Measurements from ENCODE around the gene PSKH1.

The PSKH1 gene

DNA sequence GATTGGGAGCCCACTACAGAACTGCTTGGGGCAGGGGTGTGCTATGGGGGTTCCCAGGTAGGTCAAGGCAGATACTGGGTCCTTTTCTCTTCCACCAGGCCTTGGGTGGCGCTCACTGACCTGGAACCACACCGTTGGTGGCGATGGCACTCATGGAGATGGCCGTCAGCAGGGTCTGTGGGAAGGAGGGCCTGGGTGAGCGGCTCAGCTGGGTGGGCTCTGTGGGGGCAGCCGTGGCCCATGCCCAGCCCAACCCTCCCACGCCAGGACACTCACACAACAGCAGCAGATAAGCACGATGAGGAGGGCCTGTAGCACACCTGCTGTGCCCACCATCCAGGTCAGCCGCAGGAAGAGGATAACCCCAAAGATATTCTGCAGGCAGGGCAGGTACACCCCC is 64.6 kb downstream of the PSKH1 start:
- Histone ChIP-seq H3K9me3 (no peaks in the 10 kb centered on the region), H3K4me3 (ENCODE audit: low read depth, low read length) (no peak overlapping the region), H3K36me3 (no peaks in the 10 kb centered on the region), H3K27me3 (no peaks in the 10 kb centered on the region), H3K4me1 (peaks cover 10% of the 10 kb centered on the region)
- no peak for DNase-seq
- TF ChIP-seq, protein P1, sequence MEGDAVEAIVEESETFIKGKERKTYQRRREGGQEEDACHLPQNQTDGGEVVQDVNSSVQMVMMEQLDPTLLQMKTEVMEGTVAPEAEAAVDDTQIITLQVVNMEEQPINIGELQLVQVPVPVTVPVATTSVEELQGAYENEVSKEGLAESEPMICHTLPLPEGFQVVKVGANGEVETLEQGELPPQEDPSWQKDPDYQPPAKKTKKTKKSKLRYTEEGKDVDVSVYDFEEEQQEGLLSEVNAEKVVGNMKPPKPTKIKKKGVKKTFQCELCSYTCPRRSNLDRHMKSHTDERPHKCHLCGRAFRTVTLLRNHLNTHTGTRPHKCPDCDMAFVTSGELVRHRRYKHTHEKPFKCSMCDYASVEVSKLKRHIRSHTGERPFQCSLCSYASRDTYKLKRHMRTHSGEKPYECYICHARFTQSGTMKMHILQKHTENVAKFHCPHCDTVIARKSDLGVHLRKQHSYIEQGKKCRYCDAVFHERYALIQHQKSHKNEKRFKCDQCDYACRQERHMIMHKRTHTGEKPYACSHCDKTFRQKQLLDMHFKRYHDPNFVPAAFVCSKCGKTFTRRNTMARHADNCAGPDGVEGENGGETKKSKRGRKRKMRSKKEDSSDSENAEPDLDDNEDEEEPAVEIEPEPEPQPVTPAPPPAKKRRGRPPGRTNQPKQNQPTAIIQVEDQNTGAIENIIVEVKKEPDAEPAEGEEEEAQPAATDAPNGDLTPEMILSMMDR (IDR thresholded peaks at IDR 0.05; ENCODE audit: low read depth, low read length) = no peak

DNA sequence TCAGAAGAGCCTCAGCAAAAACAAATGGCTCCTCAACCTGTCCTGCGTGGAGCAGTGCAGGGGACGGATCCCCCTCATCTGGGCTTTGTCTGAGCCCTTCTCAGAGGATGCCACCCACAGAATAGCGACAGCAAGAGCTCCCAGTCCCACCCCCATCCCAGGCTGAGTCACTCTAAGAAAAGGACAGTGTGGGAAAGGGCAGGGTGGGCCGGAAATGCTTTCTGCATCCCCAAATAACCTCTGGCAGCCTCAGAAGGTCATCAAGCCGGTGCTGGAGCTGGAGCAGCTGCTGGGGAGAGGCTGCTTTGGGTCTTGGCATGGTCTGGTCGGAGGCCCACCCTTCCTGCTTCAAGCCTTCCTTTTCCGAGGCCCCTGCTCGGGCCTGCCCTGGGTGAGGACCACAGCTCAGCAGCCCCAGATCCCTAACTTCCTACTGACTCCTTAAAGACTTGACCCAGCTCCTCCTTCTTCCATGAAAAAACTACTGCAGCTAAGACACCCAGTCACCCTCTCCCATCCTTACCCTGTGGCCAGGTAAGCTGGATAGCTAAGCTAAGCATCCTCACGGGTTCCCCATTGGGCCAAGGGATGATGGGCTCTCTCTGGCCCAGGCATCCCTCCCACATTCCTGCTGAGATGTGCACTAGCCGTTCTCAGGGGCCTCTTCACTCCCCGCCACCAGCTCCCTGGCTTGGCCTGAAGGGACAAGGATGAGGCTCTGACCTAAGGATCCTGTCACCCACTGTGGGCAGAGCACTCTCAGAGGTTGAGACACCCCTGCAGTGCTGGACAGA is 66.7 kb downstream of the PSKH1 start:
- H3K4me3 ChIP-seq (ENCODE audit: low read depth, low read length) = no peak overlapping the region
- H3K36me3 ChIP-seq = no peaks in the 10 kb centered on the region
- DNase-seq = no peak
- peaks cover 10% of the 10 kb centered on the region for H3K4me1 ChIP-seq
- no peaks in the 10 kb centered on the region for H3K9me3 ChIP-seq
- TF ChIP-seq, protein P1 (IDR thresholded peaks at IDR 0.05; ENCODE audit: low read depth, low read length) = no peak
- H3K27me3 ChIP-seq = no peaks in the 10 kb centered on the region

DNA sequence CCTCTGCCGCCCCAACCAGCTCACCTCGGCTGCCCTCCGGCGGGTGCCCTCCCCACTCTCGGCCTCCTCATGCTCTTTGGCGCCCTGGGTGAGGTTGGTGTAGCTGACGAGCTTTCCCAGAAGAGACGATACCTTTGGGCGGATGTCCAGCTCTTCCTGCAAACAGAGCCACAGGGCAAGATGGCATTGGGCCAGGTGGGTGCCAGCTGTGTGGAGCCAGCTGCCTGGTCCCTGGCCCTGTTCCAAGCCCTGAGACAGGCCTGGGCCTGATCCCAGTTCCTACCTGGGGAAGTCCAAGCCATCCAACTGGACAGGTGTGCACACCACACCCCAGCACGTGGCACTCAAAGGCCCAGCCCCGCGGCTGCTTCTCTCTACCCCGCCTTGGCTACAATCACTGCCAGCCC is 68.5 kb downstream of the PSKH1 start:
- Histone ChIP-seq H3K9me3 (no peaks in the 10 kb centered on the region), H3K36me3 (no peaks in the 10 kb centered on the region), H3K4me3 (ENCODE audit: low read depth, low read length) (no peak overlapping the region), H3K27me3 (no peaks in the 10 kb centered on the region), H3K4me1 (peaks cover 10% of the 10 kb centered on the region)
- peak; percentile 88 for DNase-seq
- TF ChIP-seq, protein P1 (IDR thresholded peaks at IDR 0.05; ENCODE audit: low read depth, low read length) = no peak

DNA sequence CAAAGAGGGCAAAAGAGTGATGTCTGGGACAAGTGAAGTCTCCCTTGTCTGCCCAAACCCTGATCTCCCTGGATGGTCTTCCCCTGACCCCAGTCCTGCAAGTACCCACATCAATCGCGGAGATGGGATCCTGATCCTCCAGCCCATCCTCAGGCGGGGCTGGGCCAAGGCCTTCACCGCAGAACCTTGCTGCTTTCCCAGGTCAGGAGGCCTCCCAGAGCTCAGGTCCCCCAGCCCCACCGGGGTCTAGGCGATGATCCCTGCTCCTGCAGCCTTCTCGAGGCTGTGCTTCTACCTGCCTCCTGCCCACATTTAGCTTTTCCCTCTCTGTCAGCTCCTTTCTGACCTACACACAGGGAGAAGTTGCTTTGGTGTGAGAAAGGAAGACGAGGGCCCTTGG is 69.1 kb downstream of the PSKH1 start:
- Histone ChIP-seq H3K9me3 (no peaks in the 10 kb centered on the region), H3K4me1 (peaks cover 10% of the 10 kb centered on the region), H3K4me3 (ENCODE audit: low read depth, low read length) (no peak overlapping the region), H3K36me3 (no peaks in the 10 kb centered on the region), H3K27me3 (no peaks in the 10 kb centered on the region)
- TF ChIP-seq, protein P1 (IDR thresholded peaks at IDR 0.05; ENCODE audit: low read depth, low read length) = no peak
- DNase-seq = no peak

DNA sequence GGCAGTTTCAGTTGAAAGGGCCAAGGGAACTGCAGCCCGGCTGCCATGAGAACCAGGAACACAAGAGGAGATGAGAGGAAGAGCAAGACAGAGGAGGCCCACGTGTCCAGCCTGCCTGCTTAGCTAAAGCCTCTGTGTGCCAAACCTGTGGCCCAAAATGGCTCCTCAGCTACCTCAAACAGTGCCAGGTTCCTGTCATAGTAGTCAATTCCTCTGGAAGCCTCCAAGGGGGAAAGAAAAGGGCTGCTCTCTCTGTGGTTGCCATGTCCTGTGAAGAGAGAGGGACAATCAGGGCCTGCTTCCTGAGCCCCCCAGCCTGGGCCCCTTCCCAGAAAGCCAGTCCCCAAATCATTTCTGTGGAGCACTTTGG is 70.2 kb downstream of the PSKH1 start:
- Histone ChIP-seq H3K4me3 (ENCODE audit: low read depth, low read length) (no peak overlapping the region), H3K27me3 (no peaks in the 10 kb centered on the region), H3K9me3 (no peaks in the 10 kb centered on the region), H3K4me1 (peaks cover 10% of the 10 kb centered on the region), H3K36me3 (no peaks in the 10 kb centered on the region)
- DNase-seq = no peak
- TF ChIP-seq, protein P1 (IDR thresholded peaks at IDR 0.05; ENCODE audit: low read depth, low read length) = no peak

DNA sequence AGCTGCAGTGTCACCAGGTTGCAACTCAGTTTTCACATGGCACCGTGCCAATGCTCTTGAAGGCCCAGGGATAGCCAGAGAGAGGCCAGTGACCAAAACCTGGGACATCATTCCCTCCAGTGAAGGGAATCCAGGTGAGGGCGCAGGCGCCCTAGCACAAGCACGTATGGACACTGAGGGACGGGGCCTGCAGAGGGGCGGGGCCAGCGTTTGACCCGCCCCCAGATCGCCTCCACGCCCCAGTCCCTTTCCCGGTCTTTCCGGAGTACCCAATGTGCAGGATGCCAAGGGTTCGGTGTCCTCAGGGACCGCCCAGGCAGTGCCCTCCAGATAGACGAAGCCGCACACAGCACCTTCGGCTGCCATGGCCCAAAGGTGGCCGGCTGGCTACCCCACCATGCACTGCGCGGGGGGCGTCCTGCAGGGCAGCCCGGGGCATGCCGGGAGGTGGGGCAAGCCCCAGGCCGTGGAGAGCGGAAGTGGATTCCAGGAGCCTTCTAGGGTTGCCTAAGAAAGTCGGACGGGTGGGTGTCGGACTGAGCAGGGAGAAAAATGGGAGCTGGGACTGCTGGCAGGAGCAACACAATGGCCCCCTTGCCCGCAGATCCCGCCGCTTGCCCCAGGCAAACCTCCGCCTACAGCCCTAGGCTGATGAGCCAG is 70.7 kb downstream of the PSKH1 start:
- no peaks in the 10 kb centered on the region for H3K9me3 ChIP-seq
- no peaks in the 10 kb centered on the region for H3K27me3 ChIP-seq
- H3K36me3 ChIP-seq = no peaks in the 10 kb centered on the region
- H3K4me3 ChIP-seq (ENCODE audit: low read depth, low read length) = no peak overlapping the region
- H3K4me1 ChIP-seq = peaks cover 10% of the 10 kb centered on the region
- TF ChIP-seq, protein P1 (IDR thresholded peaks at IDR 0.05; ENCODE audit: low read depth, low read length) = no peak
- DNase-seq = no peak
